Heart right ventricle (tissue), 16 donors: ENCODE measurements around the gene SALL1. TPM values are rescaled to one million over a fixed set of nuclear protein-coding genes. Genes with fewer than 3 reads are reported as not detected.

Experiments used
- ATAC-seq, 8 donors: fragments of 200-7000 bp; cut with Tn5 transposase; one replicate each; pipeline ENCODE4 v1.9.1; 2020; ENCODE audit warnings: mild to moderate bottlenecking in 8 of 8, moderate library complexity in 8 of 8, moderate number of reproducible peaks in 1 of 8
- DNase-seq, 2 donors: peaks; one replicate each; pipeline ENCODE4 v3.0.0-alpha.2; 2020
- H3K27ac ChIP-seq, 10 donors: fragments of 200-600 bp; sonication (generic) in 2 of 10; one replicate each; pipeline versions ENCODE4 v1.5.0 to v1.8.0; 2020 to 2022; ENCODE audit warnings: mild to moderate bottlenecking in 3 of 10
- H3K27me3 ChIP-seq, 7 donors: fragments of 200-600 bp; one replicate each; pipeline ENCODE4 v1.8.0; 2021 to 2022; ENCODE audit warnings: mild to moderate bottlenecking in 2 of 7
- H3K36me3 ChIP-seq, 9 donors: fragments of 200-600 bp; sonication (generic) in 1 of 9; one replicate each; pipeline versions ENCODE4 v1.5.0 to v1.8.0; 2020 to 2022; ENCODE audit warnings: mild to moderate bottlenecking in 2 of 9
- H3K4me1 ChIP-seq, 9 donors: fragments of 200-600 bp; sonication (generic) in 1 of 9; one replicate each; pipeline versions ENCODE4 v1.5.0 to v1.8.0; 2020 to 2022; ENCODE audit warnings: mild to moderate bottlenecking in 4 of 9
- H3K4me3 ChIP-seq, 10 donors: fragments of 200-600 bp; sonication (generic) in 2 of 10; one replicate each; pipeline versions ENCODE4 v1.5.0 to v1.8.0; 2020 to 2022; ENCODE audit warnings: mild to moderate bottlenecking in 7 of 10, moderate library complexity in 2 of 10
- H3K9me3 ChIP-seq, 11 donors: fragments of 200-600 bp in 10 of 11; sonication (generic) in 2 of 11; one replicate each; pipeline versions ENCODE4 v1.5.0 to v1.8.0; 2013 to 2022; ENCODE audit warnings: mild to moderate bottlenecking in 2 of 11, control low read depth in 1 of 11, moderate library complexity in 1 of 11
- CTCF ChIP-seq, 9 donors: fragments of 200-600 bp; sonication (generic) in 2 of 9; IDR thresholded peaks; one replicate each; pipeline versions ENCODE4 v1.5.0 to v1.8.0; 2021 to 2022; ENCODE audit warnings: antibody characterized with exemption in 9 of 9, mild to moderate bottlenecking in 5 of 9, moderate library complexity in 1 of 9
- WGBS, 2 donors: extraction: QIAGEN DNeasy Blood & Tissue Kit; methylation state at CpG; one replicate each; pipeline ENCODE4 v1.1.7; 2013; ENCODE audit warnings: inconsistent platforms in 1 of 2; 5-methylcytosine and 5-hydroxymethylcytosine counted together
- intact Hi-C, 10 donors: fragments of 100-400 bp; cut with DNase I; formaldehyde crosslinking; loops; one replicate each; pipeline versions ENCODE4 v1.11.1 to v1.14.2; 2022
- polyA plus RNA-seq, 2 donors: library from polyadenylated mRNA; stranded (reverse); fragments of 200-250 nt; gene quantifications; one replicate each; pipeline ENCODE4 v1.2.3, GENCODE V29; 2013
- total RNA-seq, 10 donors: library from RNA; stranded (reverse); fragmentation: NEBNext Ultra II Directional in 3 of 10; extraction: Animal tissue kit (Norgen Biotek cat#: 25700) in 3 of 10; gene quantifications; one replicate each; pipeline versions ENCODE4 v1.2.1 to v1.2.4, GENCODE V29; 2021 to 2023
- donor health status: Arrhythmogenic right ventricular cardiomyopathy.
- donor health status: ischemic (EF 13 %, LVEDD 7.1; RV severe dilation, severe dysfunction).
- donor health status: healthy with polysubstance abuse.
- donor health status: DM: no; HTN: yes; CAD: no.
- donor health status: DM: no; HTN: no; CAD: no.
- donor health status: ischemic (EF 25% LVEDD 6.9; RV normal size, moderate dysfunction).
- donor health status: ischemic (EF 25% LVEDD 5.7; RV mildly dilated, moderate dysfunction).
- donor health status: healthy.
- donor health status: DM: yes; HTN: yes; CAD: no.
- donor health status: Ischemic cardiomyopathy.
- donor health status: ischemic (EF 35%, LVEDD 5.7; RV mildly dilated, moderate dysfunction).
- donor health status: nonischemic (EF 11% LVEDD 7.7; RV severe dilation, severe dysfunction).
- donor health status: DM: yes; HTN: yes; CAD: no.
- donor health status: PGD.
- donor health status: ischemic (EF 29% LVEDD 5.4; RV normal size, mild dysfunction).
- donor health status: nonischemic (EF 23%, LVEDD 6.1; RV moderate dilation, normal function).

The SALL1 gene
- total and polyA plus RNA-seq, 12 donors, result 0.05 to 2.0 (median 0.32) TPM; not detected in 1

- Histone ChIP-seq H3K4me1 (peaks cover 0 to 7% (median 0%) of the 10 kb centered on the region in 9 donors), H3K9me3 (no peaks in the 10 kb centered on the region), H3K36me3 (no peaks in the 10 kb centered on the region), H3K27me3 (peaks cover 11 to 69% (median 58%) of the 10 kb centered on the region in 7 donors), H3K4me3 (no peak overlapping the region), H3K27ac (no peak overlapping the region)
- TF ChIP-seq CTCF (IDR thresholded peaks at IDR 0.05), result no peak
- 53 to 65% methylated on average over 6 of the region's 6 CpGs for WGBS, 2 donors
- ATAC-seq (peak in 1 of 8 donors; percentile 29), DNase-seq (no peak)
- intact Hi-C loops, result loop anchor here in 1 of 10 donors (5.0 kb wide), 1 partner anchor 1770 kb away; no protein-coding TSS in a partner anchor
Observed at GRCh38 chr16:51132490-51133115, 18.5 kb downstream of the SALL1 start.

DNA sequence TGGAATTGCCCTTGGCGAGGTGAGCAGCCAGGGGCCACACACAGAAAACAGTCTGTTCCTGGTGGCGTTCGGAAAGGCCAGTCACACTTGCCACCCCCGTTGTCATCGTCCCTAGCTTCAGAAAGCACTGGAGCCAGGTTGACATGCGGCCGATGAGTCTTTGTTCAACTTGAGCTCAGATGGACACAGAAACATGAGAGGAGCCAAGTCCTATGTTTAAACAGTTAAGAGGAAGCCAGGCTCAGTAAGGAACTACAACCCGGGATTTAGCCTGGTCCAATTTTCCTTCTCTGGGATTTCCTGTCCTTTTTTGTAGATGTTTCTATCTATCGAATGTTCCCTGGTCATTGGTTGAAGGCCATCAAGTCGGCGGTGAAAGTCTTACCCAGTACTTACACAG, 19.5 kb downstream of the SALL1 start:
- no peak for TF ChIP-seq CTCF (IDR thresholded peaks at IDR 0.05)
- Histone ChIP-seq H3K27me3 (peaks cover 11 to 76% (median 57%) of the 10 kb centered on the region in 7 donors), H3K4me3 (no peak overlapping the region), H3K4me1 (peaks cover 0 to 7% (median 0%) of the 10 kb centered on the region in 9 donors), H3K27ac (no peak overlapping the region), H3K36me3 (no peaks in the 10 kb centered on the region), H3K9me3 (no peaks in the 10 kb centered on the region)
- intact Hi-C loops, result loop anchor here in 1 of 10 donors (5.0 kb wide), 1 partner anchor 1771 kb away; no protein-coding TSS in a partner anchor
- 71 to 73% methylated on average over 11 of the region's 11 CpGs for WGBS, 2 donors
- DNase-seq (no peak), ATAC-seq (peak in 1 of 8 donors; percentile 31)

- peaks cover 0 to 3% (median 0%) of the 10 kb centered on the region in 9 donors for H3K4me1 ChIP-seq
- WGBS, 2 donors, result 36 to 39% methylated on average over 8 of the region's 8 CpGs
- no peaks in the 10 kb centered on the region for H3K9me3 ChIP-seq
- no peak for ATAC-seq
- TF ChIP-seq CTCF (IDR thresholded peaks at IDR 0.05), result no peak
- peaks cover 2 to 67% (median 51%) of the 10 kb centered on the region in 7 donors for H3K27me3 ChIP-seq
- intact Hi-C loops, result no loop called here
- no peak overlapping the region for H3K27ac ChIP-seq
- no peak for DNase-seq
- no peak overlapping the region for H3K4me3 ChIP-seq
- no peaks in the 10 kb centered on the region for H3K36me3 ChIP-seq
Observed at GRCh38 chr16:51129105-51129504, 22.0 kb downstream of the SALL1 start.

DNA sequence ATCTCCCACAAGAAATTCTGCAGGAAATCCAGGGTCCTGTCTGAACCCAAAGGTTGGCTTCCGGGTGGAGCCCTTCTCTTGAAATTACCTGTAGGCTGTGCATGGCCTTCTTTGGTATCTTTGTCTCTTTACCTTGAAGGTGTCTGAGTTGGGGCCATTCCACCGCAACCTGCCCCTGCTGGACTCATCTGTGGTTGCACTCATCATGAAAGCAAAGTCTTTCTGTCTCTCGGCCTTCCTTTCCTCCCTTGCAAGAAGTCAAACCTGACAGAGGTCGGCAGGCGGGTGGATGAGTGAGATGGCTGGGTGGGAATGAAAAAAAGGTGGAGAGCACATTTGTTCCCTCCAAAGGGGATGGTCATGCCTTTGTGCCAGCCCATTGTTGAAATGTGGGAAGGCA, 25.1 kb downstream of the SALL1 start:
- DNase-seq (no peak), ATAC-seq (no peak)
- TF ChIP-seq CTCF (IDR thresholded peaks at IDR 0.05), result no peak
- H3K4me1 ChIP-seq, result no peaks in the 10 kb centered on the region
- H3K9me3 ChIP-seq, result no peaks in the 10 kb centered on the region
- H3K27ac ChIP-seq, result no peak overlapping the region
- WGBS, 2 donors, result 64% methylated on average over 5 of the region's 5 CpGs
- H3K27me3 ChIP-seq, result peaks cover 0 to 59% (median 33%) of the 10 kb centered on the region in 7 donors
- no peak overlapping the region for H3K4me3 ChIP-seq
- no peaks in the 10 kb centered on the region for H3K36me3 ChIP-seq
- intact Hi-C loops, result no loop called here
